ENCODE data around the gene CCDC88C.

The CCDC88C gene

DNA sequence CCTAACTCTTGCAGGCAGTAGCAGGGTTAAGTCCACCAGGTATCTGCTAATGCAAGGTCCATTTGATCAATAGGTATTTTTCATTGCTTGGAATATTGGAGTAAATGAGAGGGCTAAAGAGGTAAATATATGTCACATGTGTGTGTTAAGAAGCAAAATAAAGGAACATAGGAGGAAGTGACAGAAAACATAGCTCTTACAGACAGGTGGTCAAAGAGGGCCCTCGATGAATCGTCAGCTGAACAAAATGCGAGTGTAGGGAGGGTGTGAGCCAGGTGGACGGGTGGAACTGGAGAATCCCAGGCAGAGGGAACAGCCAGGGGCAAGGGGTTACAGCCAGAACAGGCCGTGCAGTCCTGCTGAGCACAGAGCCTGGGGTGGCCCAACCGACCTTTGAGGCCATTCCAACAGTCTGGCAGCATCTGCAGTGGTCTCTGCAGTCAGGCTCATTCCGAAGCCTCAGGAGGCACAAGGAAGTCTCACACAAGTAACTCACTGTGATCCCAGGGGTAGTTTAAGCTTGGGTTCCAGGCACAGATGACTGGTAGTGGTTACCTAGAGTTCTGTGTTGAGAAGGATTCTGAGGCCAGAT, 43.2 kb downstream of the CCDC88C start:
- Histone ChIP-seq H3K4me1 (ENCODE audit: control insufficient read depth, low read depth, low read length) (peaks cover 26% of the 10 kb centered on the region), H3K4me3 (ENCODE audit: low read length) (no peak overlapping the region), H3K36me3 (ENCODE audit: control insufficient read depth, low read depth, low read length) (no peaks in the 10 kb centered on the region), H3K9ac (ENCODE audit: low read length) (no peak overlapping the region), H3K27ac (ENCODE audit: low read length) (no peak overlapping the region), H3K9me3 (ENCODE audit: control insufficient read depth, low read depth, low read length) (no peaks in the 10 kb centered on the region), H3K27me3 (ENCODE audit: control insufficient read depth, insufficient read depth, low read length) (no peaks in the 10 kb centered on the region)

DNA sequence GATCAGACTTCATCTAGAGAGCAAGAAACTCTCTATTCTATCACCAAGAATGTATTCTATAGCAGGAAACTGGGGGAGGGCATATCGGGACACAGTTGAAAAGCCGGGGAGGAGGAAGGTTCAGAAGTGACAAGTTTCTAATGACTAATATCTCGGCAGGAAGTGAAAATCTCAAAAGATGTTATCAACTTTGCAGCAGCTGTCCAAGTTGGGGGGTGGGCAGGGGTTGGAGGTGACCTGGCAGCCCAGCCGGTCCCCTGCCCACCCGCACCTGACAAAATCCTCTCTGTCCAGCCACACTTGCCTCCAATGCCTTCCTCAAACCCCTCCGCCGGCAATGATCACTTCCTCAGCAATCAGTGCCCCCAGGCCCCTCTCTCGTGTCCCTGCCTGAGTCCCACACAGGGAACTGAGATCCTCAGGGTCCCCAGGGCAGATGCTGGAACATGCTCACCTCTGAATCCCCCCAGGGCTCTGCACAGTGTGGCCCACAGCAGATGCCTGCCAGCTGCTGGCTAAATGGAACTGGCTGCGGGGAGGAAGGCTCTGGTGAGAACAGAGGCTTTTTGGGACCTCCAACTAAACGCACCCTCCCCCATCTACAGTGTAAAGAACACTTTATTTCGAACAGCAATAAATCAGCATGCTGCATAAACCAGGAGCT, 43.9 kb downstream of the CCDC88C start:
- Histone ChIP-seq H3K9me3 (ENCODE audit: control insufficient read depth, low read depth, low read length) (no peaks in the 10 kb centered on the region), H3K9ac (ENCODE audit: low read length) (no peak overlapping the region), H3K4me3 (ENCODE audit: low read length) (no peak overlapping the region), H3K36me3 (ENCODE audit: control insufficient read depth, low read depth, low read length) (no peaks in the 10 kb centered on the region), H3K27ac (ENCODE audit: low read length) (no peak overlapping the region), H3K4me1 (ENCODE audit: control insufficient read depth, low read depth, low read length) (peaks cover 26% of the 10 kb centered on the region), H3K27me3 (ENCODE audit: control insufficient read depth, insufficient read depth, low read length) (no peaks in the 10 kb centered on the region)

DNA sequence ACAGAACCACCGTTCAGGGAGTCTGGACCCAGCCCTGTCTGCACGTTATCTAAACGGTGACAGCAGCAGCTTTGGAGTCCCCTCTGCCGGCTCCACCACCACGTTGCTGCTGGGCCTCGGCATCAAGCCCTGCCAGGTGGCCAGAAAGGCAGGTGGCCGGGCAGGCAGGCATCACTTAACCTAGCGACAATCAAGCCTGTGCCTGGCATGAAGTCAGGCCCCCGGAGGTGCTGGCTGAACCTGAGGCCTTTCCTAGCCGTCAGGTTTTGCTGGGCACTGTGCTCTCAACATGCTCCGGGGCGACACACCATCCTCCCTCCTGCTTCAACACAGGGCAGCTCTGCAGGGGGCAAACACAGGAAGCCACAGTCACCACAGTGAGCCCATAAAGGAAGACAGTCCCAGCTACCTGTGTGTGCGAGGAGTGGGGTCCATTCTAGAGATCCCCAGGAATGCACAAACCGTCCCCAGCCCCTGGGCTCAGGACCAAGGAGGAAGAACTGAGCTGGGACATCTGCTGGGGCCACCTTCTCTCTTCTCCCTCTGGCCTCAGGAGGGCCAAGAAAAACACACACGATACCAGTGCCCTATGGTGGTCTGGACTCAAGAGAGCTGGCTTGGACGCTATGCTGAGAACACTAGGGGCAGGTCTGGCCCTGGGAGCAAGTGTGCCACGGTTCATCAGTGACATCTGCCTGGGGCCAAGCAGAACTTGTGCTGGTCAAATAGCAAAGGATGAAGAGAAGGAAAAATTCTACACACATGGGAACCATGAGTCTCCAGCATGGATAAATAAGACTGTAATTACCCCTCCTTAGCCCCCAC, 44.7 kb downstream of the CCDC88C start:
- no peak overlapping the region for H3K4me3 ChIP-seq (ENCODE audit: low read length)
- no peaks in the 10 kb centered on the region for H3K36me3 ChIP-seq (ENCODE audit: control insufficient read depth, low read depth, low read length)
- H3K9ac ChIP-seq (ENCODE audit: low read length) = no peak overlapping the region
- H3K9me3 ChIP-seq (ENCODE audit: control insufficient read depth, low read depth, low read length) = no peaks in the 10 kb centered on the region
- H3K4me1 ChIP-seq (ENCODE audit: control insufficient read depth, low read depth, low read length) = peaks cover 22% of the 10 kb centered on the region
- no peak overlapping the region for H3K27ac ChIP-seq (ENCODE audit: low read length)
- no peaks in the 10 kb centered on the region for H3K27me3 ChIP-seq (ENCODE audit: control insufficient read depth, insufficient read depth, low read length)

DNA sequence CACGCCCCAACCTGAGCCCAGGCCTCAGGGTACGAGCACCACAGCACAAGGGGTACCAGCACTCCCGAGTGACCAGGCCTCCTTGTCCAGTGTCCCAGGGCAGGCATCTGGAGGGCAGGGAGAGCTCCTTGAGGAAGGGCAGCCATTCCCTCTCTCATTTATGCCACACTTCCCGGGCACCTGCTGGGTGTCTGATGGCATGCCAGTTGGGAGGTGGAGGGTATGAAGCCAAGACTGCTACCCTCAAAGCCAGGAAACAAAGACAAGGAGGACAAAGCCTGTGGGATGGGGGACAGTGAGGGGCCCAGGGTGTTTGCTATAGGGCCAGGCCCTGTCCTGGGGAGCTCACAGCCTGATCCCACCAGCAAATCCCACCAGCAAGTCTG, 45.6 kb downstream of the CCDC88C start:
- Histone ChIP-seq H3K27me3 (ENCODE audit: control insufficient read depth, insufficient read depth, low read length) (no peaks in the 10 kb centered on the region), H3K36me3 (ENCODE audit: control insufficient read depth, low read depth, low read length) (no peaks in the 10 kb centered on the region), H3K4me3 (ENCODE audit: low read length) (no peak overlapping the region), H3K9me3 (ENCODE audit: control insufficient read depth, low read depth, low read length) (no peaks in the 10 kb centered on the region), H3K27ac (ENCODE audit: low read length) (no peak overlapping the region), H3K4me1 (ENCODE audit: control insufficient read depth, low read depth, low read length) (peaks cover 19% of the 10 kb centered on the region), H3K9ac (ENCODE audit: low read length) (no peak overlapping the region)

DNA sequence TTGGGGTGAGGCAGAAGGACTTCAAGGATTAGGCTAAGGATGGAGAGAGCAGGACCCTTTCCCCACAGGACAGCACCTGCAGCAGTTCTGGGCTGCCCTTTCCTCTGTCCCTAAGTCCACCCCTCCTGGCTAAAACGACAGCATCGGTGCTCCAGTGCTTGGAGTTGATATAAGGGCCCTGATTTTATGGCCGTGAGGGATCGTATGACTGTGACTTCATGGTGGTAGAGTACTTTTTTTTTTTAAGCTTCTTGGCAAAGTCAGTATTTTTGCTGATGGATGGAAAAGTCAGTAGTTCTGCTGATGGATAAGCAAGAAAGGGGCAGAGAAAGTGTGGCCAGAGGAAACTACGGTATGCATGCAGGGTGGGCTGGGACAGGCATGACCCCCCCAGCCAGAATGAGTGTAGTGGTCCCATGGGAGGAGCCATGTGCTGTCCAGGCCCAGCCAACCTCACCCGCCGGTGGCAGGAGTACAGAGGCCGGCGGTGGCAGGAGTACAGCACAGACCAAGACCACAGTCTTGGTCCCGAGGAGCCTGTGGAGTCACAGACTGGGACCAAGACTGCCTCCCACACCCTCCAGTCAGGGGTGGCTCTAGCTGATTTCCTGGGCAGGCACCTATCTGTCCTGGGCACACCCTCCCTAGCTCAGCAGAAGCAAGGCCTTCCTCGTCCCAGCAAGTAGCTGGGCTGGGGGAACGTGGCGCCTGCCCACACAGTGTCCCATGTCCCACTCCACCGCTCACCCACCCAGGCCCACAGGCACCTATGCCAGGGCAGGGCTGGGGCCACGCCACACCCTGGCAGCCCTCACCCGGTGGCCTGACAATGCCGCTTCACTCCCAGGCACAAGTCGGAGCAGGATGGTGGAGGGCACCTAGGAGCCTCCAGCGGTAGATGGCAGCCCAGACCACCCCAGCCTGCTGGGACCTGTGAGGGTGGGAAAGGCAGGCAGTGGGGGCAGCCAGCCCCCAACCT, 46.3 kb downstream of the CCDC88C start:
- H3K9ac ChIP-seq (ENCODE audit: low read length) = no peak overlapping the region
- no peaks in the 10 kb centered on the region for H3K9me3 ChIP-seq (ENCODE audit: control insufficient read depth, low read depth, low read length)
- H3K27ac ChIP-seq (ENCODE audit: low read length) = no peak overlapping the region
- H3K4me1 ChIP-seq (ENCODE audit: control insufficient read depth, low read depth, low read length) = peaks cover 19% of the 10 kb centered on the region
- H3K27me3 ChIP-seq (ENCODE audit: control insufficient read depth, insufficient read depth, low read length) = no peaks in the 10 kb centered on the region
- H3K36me3 ChIP-seq (ENCODE audit: control insufficient read depth, low read depth, low read length) = no peaks in the 10 kb centered on the region
- H3K4me3 ChIP-seq (ENCODE audit: low read length) = no peak overlapping the region

DNA sequence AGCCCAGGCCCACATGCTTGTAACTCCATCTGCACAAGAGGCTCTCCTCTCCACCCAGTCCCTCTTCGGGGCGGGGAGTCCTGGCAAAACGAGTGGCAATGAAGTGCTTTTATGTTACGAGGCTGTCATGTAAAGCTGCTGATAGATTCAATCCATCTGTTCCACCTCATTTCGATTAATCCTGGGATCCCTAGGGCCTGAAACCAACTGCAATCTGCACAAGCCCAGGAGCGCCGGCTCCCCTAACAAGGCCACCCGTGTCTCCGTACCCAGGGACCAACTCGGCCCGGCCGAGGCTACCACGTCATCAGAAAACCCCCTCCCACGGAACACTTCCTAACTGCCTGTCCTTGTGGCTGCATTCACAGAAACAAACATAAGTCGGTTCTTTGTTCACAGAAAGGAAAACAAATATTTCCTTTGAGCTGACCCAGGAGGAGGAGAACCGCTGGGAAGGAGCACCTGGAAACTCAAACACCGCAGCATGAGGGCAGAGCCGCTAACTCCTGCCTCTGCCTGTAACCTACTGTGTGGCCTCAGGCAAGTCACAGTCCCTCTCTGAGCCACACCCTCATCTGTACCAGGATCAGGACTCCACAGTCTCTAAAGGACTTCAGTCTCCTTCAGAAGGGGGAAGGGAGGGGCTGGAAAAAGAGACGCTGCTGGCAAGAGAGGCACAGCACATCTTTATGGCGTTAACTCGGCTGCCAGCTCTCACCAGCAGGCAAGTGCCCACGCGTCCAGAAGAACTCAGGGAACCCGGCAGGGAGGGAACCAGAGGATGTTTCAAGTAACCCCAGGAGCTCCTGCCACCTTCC, 47.8 kb downstream of the CCDC88C start:
- H3K27me3 ChIP-seq (ENCODE audit: control insufficient read depth, insufficient read depth, low read length) = no peaks in the 10 kb centered on the region
- no peak overlapping the region for H3K4me3 ChIP-seq (ENCODE audit: low read length)
- no peaks in the 10 kb centered on the region for H3K9me3 ChIP-seq (ENCODE audit: control insufficient read depth, low read depth, low read length)
- no peak overlapping the region for H3K9ac ChIP-seq (ENCODE audit: low read length)
- peaks cover 11% of the 10 kb centered on the region for H3K4me1 ChIP-seq (ENCODE audit: control insufficient read depth, low read depth, low read length)
- H3K27ac ChIP-seq (ENCODE audit: low read length) = no peak overlapping the region
- H3K36me3 ChIP-seq (ENCODE audit: control insufficient read depth, low read depth, low read length) = no peaks in the 10 kb centered on the region

DNA sequence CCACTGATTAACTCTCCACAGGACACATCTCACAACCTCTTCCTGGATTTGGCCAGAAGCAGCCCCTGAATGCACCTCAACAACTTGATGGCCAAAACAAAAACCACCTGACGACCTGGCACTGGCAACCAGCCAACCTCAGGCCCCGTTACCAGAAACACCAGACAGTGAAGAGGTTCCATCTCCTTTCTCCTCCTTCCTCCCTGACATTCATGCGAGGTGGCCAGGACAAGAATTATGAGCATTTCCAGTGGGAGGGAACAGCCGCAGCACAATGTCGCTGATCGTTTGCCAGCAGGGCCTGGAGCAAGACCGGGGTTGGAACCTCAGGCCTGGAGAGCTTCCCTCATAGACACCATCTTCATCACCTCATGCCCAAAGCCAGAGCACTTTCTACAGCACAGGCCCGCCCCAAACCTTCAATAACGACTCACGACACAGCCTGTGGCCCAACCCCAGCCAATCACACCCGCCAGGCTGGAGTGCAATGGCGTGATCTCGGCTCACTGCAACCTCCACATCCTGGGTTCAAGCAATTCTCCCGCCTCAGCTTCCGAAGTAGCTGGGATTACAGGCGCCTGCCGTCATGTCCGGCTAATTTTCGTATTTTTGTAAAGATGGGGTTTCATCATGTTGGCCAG, 48.7 kb downstream of the CCDC88C start:
- Histone ChIP-seq H3K36me3 (ENCODE audit: control insufficient read depth, low read depth, low read length) (no peaks in the 10 kb centered on the region), H3K9ac (ENCODE audit: low read length) (no peak overlapping the region), H3K4me1 (ENCODE audit: control insufficient read depth, low read depth, low read length) (peaks cover 5% of the 10 kb centered on the region), H3K27ac (ENCODE audit: low read length) (no peak overlapping the region), H3K27me3 (ENCODE audit: control insufficient read depth, insufficient read depth, low read length) (no peaks in the 10 kb centered on the region), H3K4me3 (ENCODE audit: low read length) (no peak overlapping the region), H3K9me3 (ENCODE audit: control insufficient read depth, low read depth, low read length) (no peaks in the 10 kb centered on the region)

DNA sequence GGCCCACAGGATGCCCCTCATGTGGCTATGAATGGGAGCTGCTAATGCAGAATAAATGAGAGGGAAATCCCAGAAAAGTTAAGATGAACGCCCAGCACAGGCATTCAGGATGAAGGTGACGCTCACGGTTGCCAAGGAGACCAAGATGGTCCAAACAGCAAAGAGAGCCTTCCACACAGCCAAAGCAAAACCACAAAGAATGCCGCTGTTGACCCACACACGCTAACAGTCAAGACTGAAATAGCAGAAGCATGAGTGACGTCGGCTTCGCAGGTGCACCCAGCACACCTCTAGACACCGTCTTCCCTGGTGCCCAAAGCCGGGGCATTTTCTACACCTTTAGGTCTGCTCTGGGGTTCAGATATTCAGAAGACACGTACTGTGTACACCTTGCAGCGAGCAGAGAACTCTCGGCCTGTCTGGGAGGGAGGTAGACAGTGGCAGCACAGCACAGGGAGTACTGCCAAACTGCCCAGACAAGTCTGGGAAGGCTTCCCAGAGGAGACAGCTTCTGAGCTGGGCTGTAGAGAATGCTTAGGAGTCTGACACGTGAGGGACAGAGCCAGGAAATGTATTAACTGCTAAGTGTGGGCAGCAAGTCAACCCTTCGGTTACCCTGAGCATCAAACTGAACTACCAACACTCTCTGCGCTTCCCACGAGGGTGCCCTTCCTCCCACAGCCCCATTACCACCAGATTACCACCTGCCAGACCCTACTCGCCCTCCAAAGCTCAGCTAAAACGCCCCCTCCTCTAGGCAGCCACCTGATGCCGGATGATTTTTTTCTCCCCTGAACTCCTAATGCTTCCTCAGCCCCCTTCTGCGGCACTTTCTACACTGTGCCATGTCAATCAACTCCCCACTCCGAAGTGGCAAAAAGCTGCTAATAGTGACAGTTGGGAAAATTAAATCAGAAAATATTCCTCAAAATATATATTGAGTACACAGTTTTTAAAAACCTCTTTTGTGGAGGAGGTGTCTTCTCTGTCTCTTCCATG, 50.1 kb downstream of the CCDC88C start:
- H3K4me3 ChIP-seq (ENCODE audit: low read length) = no peak overlapping the region
- H3K27ac ChIP-seq (ENCODE audit: low read length) = no peak overlapping the region
- no peak overlapping the region for H3K9ac ChIP-seq (ENCODE audit: low read length)

DNA sequence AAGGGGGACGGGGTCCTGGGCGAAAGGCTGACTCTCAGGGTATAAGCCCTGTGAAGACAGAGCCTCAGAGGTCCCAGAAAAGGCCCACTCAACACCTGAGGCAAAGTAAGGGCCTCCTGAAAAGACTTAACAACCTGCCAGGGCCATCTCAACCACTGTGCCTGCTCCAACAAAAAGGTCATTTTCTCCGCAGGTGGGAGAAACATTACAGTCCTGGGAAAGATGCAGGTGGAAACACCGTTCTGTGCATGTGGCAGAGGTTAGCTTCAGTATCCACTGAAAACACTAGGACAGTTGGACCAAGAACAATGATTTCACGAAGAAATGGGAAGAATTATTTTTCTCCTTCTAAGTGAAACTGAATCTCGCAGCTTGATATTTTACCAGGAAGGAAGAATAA, 50.9 kb downstream of the CCDC88C start:
- no peaks in the 10 kb centered on the region for H3K9me3 ChIP-seq (ENCODE audit: control insufficient read depth, low read depth, low read length)
- H3K4me1 ChIP-seq (ENCODE audit: control insufficient read depth, low read depth, low read length) = peaks cover 10% of the 10 kb centered on the region
- H3K36me3 ChIP-seq (ENCODE audit: control insufficient read depth, low read depth, low read length) = no peaks in the 10 kb centered on the region
- no peak overlapping the region for H3K4me3 ChIP-seq (ENCODE audit: low read length)
- H3K27ac ChIP-seq (ENCODE audit: low read length) = no peak overlapping the region
- no peaks in the 10 kb centered on the region for H3K27me3 ChIP-seq (ENCODE audit: control insufficient read depth, insufficient read depth, low read length)
- no peak overlapping the region for H3K9ac ChIP-seq (ENCODE audit: low read length)

More for the DNA sequence above, 50.1 kb downstream of the CCDC88C start:
- Histone ChIP-seq H3K4me1 (ENCODE audit: control insufficient read depth, low read depth, low read length) (peaks cover 10% of the 10 kb centered on the region), H3K27me3 (ENCODE audit: control insufficient read depth, insufficient read depth, low read length) (no peaks in the 10 kb centered on the region), H3K9me3 (ENCODE audit: control insufficient read depth, low read depth, low read length) (no peaks in the 10 kb centered on the region), H3K36me3 (ENCODE audit: control insufficient read depth, low read depth, low read length) (no peaks in the 10 kb centered on the region)

All from iPS-18a (cell line).